T-helper 17 cell (primary cell): Measurements from ENCODE around the gene SPACA7. TPM values are rescaled to one million over a fixed set of nuclear protein-coding genes. Genes with fewer than 3 reads are reported as not detected.

Experiments used
- ATAC-seq: fragments of 150-1000 bp; cut with Tn5 transposase; 2 replicates; pipeline ENCODE4 v1.10.0; 2021; ENCODE audit warnings: mild to moderate bottlenecking, moderate library complexity
- DNase-seq, 3 donors: peaks; one replicate each; pipeline versions ENCODE4 v3.0.0 to v3.0.0-alpha.2; 2020 to 2021
- H3K9me3 ChIP-seq: one replicate; pipeline ENCODE4 v1.7.0; 2013; ENCODE audit warnings: low read length, mild to moderate bottlenecking; ENCODE audit not compliant: control insufficient read depth, poor library complexity, severe bottlenecking
- H3K27ac Mint-ChIP-seq: one replicate; pipeline ENCODE4 v1.8.0; 2022; ENCODE audit warnings: mild to moderate bottlenecking, moderate library complexity, mixed read lengths
- H3K27me3 Mint-ChIP-seq: one replicate; pipeline ENCODE4 v1.8.0; 2022; ENCODE audit warnings: mixed read lengths
- H3K36me3 Mint-ChIP-seq: one replicate; pipeline ENCODE4 v1.8.0; 2022; ENCODE audit warnings: low read depth, mixed read lengths
- H3K4me1 Mint-ChIP-seq: one replicate; pipeline ENCODE4 v1.8.0; 2022; ENCODE audit warnings: mild to moderate bottlenecking, mixed read lengths
- H3K4me3 Mint-ChIP-seq: one replicate; pipeline ENCODE4 v1.8.0; 2022; ENCODE audit warnings: mild to moderate bottlenecking, moderate library complexity, mixed read lengths
- total RNA-seq, 4 donors: library from RNA in 2 of 4; stranded (reverse) in 2 of 4; gene quantifications; one replicate each; pipeline ENCODE4 v1.2.3 and lab custom pipeline; 2022 to 2026

The SPACA7 gene
- total RNA-seq, 2 donors from 2014 or later, result not detected

GRCh38 chr13:112449545-112449930 lies 73.4 kb downstream of the SPACA7 start:
- H3K27me3 Mint-ChIP-seq, result peaks cover 39% of the 10 kb centered on the region
- H3K36me3 Mint-ChIP-seq, result peaks cover 2% of the 10 kb centered on the region
- no peaks in the 10 kb centered on the region for H3K4me1 Mint-ChIP-seq
- ATAC-seq, result no peak
- DNase-seq, result no peak
- H3K4me3 Mint-ChIP-seq, result no peak overlapping the region
- no peaks in the 10 kb centered on the region for H3K9me3 ChIP-seq
- no peak overlapping the region for H3K27ac Mint-ChIP-seq

GRCh38 chr13:112450118-112450903 lies 74.2 kb downstream of the SPACA7 start:
- peaks cover 39% of the 10 kb centered on the region for H3K27me3 Mint-ChIP-seq
- no peaks in the 10 kb centered on the region for H3K4me1 Mint-ChIP-seq

GRCh38 chr13:112450904-112451240 lies 74.7 kb downstream of the SPACA7 start:
- H3K9me3 ChIP-seq, result no peaks in the 10 kb centered on the region
- DNase-seq (no peak), ATAC-seq (no peak)
- no peak overlapping the region for H3K4me3 Mint-ChIP-seq
- H3K27ac Mint-ChIP-seq, result no peak overlapping the region
- H3K36me3 Mint-ChIP-seq, result peaks cover 2% of the 10 kb centered on the region
- no peaks in the 10 kb centered on the region for H3K4me1 Mint-ChIP-seq
- peaks cover 39% of the 10 kb centered on the region for H3K27me3 Mint-ChIP-seq

More at GRCh38 chr13:112450118-112450903, 74.2 kb downstream of the SPACA7 start:
- H3K9me3 ChIP-seq, result no peaks in the 10 kb centered on the region
- H3K36me3 Mint-ChIP-seq, result peaks cover 2% of the 10 kb centered on the region
- DNase-seq (no peak), ATAC-seq (no peak)
- H3K4me3 Mint-ChIP-seq, result no peak overlapping the region
- H3K27ac Mint-ChIP-seq, result no peak overlapping the region

GRCh38 chr13:112451512-112452379 lies 75.6 kb downstream of the SPACA7 start:
- DNase-seq (no peak), ATAC-seq (no peak)
- no peaks in the 10 kb centered on the region for H3K4me1 Mint-ChIP-seq
- no peak overlapping the region for H3K27ac Mint-ChIP-seq
- H3K4me3 Mint-ChIP-seq, result no peak overlapping the region
- H3K9me3 ChIP-seq, result no peaks in the 10 kb centered on the region
- peaks cover 2% of the 10 kb centered on the region for H3K36me3 Mint-ChIP-seq
- H3K27me3 Mint-ChIP-seq, result peaks cover 34% of the 10 kb centered on the region

GRCh38 chr13:112452380-112453206 lies 76.4 kb downstream of the SPACA7 start:
- H3K9me3 ChIP-seq, result no peaks in the 10 kb centered on the region
- Mint-ChIP-seq H3K27me3 (peaks cover 27% of the 10 kb centered on the region), H3K27ac (no peak overlapping the region), H3K36me3 (peaks cover 2% of the 10 kb centered on the region), H3K4me3 (no peak overlapping the region), H3K4me1 (no peaks in the 10 kb centered on the region)
- no peak for DNase-seq
- ATAC-seq, result no peak

- peaks cover 2% of the 10 kb centered on the region for H3K36me3 Mint-ChIP-seq
- no peak for ATAC-seq
- no peak for DNase-seq
- H3K27me3 Mint-ChIP-seq, result peaks cover 27% of the 10 kb centered on the region
- H3K27ac Mint-ChIP-seq, result no peak overlapping the region
- H3K4me3 Mint-ChIP-seq, result no peak overlapping the region
- no peaks in the 10 kb centered on the region for H3K4me1 Mint-ChIP-seq
- H3K9me3 ChIP-seq, result no peaks in the 10 kb centered on the region
These were observed 77.2 kb downstream of the SPACA7 start for GRCh38 chr13:112453207-112453829.

DNA sequence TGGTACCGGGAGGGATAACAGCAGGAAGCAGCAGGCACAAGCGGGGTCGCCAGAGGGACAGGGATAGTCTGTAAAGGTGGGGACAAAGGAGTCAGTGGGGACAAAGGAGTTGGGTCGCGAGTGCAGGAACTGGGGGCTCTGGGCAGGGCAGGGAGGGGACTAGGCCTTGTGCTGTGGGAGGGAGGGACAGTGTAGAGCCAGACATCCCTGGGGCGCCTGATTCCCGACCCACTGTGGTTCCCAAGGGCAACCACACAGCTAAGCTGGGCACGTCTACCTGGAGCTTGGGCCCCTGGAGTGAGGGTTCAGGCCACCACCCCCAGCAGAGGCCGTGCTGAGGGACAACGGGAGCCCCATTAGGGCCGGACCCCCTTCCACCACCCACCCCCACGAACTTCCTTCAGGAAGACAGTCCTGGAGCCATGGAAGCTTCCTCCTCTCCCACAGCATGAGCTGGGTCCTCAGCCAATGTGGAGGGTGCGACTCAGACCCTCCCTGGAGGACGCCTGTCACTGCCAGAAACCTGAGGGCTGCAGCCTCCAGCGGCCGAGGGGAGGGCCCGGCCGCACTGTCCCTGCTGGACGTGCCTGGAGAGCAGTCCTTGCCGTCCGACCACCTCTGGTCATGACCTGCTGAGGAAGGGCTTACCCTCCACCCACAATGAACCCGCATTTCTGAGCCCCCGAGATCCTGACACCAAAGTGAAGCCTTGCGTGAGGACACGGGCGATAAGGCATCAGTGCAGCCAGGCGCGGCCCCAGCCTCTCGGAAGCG lies 77.9 kb downstream of the SPACA7 start:
- H3K9me3 ChIP-seq, result no peaks in the 10 kb centered on the region
- H3K36me3 Mint-ChIP-seq, result peaks cover 2% of the 10 kb centered on the region
- no peak for ATAC-seq
- no peak overlapping the region for H3K4me3 Mint-ChIP-seq
- H3K4me1 Mint-ChIP-seq, result no peaks in the 10 kb centered on the region
- no peak overlapping the region for H3K27ac Mint-ChIP-seq
- peaks cover 20% of the 10 kb centered on the region for H3K27me3 Mint-ChIP-seq
- no peak for DNase-seq

GRCh38 chr13:112454648-112455334 lies 78.6 kb downstream of the SPACA7 start:
- H3K9me3 ChIP-seq, result no peaks in the 10 kb centered on the region
- DNase-seq, result no peak
- no peak for ATAC-seq
- Mint-ChIP-seq H3K27ac (no peak overlapping the region), H3K36me3 (peaks cover 2% of the 10 kb centered on the region), H3K4me3 (no peak overlapping the region), H3K4me1 (no peaks in the 10 kb centered on the region), H3K27me3 (peaks cover 14% of the 10 kb centered on the region)

GRCh38 chr13:112455476-112456059 lies 79.4 kb downstream of the SPACA7 start:
- Mint-ChIP-seq H3K27ac (no peak overlapping the region), H3K4me3 (no peak overlapping the region), H3K4me1 (no peaks in the 10 kb centered on the region), H3K27me3 (peaks cover 11% of the 10 kb centered on the region), H3K36me3 (no peaks in the 10 kb centered on the region)
- DNase-seq (no peak), ATAC-seq (no peak)
- H3K9me3 ChIP-seq, result no peaks in the 10 kb centered on the region

DNA sequence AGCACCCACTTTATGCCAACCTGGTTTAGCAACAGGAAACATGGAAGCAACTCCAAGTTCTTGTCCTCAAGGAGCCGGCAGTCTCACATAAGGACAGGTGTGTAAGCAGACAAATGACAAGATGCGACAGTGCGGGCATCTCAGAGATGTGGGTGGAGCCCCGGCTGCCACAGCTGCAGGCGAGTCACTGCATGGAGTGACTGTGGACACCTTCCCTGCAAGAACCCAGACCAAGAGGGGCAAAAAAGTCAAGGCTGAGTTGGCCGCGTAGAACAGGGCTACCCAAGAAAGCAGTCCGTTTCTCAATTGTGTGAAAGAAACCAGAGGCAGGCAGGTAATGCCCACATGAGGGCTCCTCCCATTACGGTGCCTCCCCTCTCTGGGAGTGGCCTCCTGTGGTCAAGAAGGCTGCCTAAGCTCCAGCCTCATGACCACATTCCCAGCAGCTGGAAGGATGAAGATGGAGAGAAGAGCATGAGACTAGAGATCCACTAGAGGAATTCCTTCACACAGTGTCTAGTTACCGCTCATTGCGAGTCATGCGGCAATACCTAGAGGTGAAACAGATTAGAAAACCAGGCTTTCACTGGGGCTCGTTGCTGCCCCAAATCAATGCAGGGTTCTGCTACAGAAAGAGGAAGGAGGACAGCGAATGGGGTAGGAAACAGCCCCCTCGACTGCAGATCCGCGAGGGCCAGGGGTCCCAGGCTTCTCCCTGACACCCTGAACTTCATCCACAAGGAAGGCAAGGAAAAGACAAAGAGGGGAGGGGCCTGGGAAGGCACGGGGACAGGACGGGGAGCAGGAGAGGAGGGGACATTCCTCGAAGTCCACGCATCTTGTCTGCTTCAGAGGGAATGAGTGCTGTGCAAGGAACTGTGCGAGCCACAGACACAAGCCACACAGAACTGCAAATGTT lies 80.2 kb downstream of the SPACA7 start:
- no peaks in the 10 kb centered on the region for H3K9me3 ChIP-seq
- Mint-ChIP-seq H3K27me3 (peaks cover 3% of the 10 kb centered on the region), H3K27ac (no peak overlapping the region), H3K36me3 (no peaks in the 10 kb centered on the region), H3K4me1 (no peaks in the 10 kb centered on the region), H3K4me3 (no peak overlapping the region)
- DNase-seq, result no peak
- no peak for ATAC-seq

DNA sequence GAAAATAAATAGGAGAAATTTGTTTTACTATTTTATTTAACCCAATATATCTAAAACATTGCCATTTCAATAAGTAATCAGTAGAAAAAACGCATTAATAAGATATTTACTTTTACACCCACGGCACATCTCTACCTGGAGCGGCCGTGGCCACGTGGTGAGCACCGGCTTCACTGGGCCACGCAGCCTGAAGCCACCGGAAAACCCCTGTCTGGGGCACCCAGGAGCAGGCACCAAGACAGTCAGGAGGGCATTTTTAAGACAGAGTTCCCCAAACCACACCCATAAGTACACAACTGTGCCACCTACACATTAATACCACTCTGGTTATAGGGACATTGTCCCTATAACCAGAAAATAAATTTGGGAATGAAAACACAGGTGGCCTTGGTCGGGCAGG lies 80.9 kb downstream of the SPACA7 start:
- H3K27me3 Mint-ChIP-seq, result no peaks in the 10 kb centered on the region
- no peaks in the 10 kb centered on the region for H3K9me3 ChIP-seq
- DNase-seq (no peak), ATAC-seq (no peak)
- no peaks in the 10 kb centered on the region for H3K4me1 Mint-ChIP-seq
- H3K27ac Mint-ChIP-seq, result no peak overlapping the region
- no peaks in the 10 kb centered on the region for H3K36me3 Mint-ChIP-seq
- no peak overlapping the region for H3K4me3 Mint-ChIP-seq
